IPS-18a (cell line): ENCODE measurements around the gene OR52E2.
"Not testable (repeated sequence)": the region's sequence is repeated elsewhere in the genome, so short reads cannot be mapped to it uniquely, and the experiment has no call there.

Source experiments
- H3K27ac ChIP-seq: one replicate; pipeline ENCODE4 v1.5.1; 2013; ENCODE audit warnings: low read length
- H3K27me3 ChIP-seq: one replicate; pipeline ENCODE4 v1.6.1; 2013; ENCODE audit warnings: mild to moderate bottlenecking, low read length; ENCODE audit not compliant: control insufficient read depth, insufficient read depth
- H3K36me3 ChIP-seq: one replicate; pipeline ENCODE4 v1.6.1; 2013; ENCODE audit warnings: low read depth, low read length; ENCODE audit not compliant: control insufficient read depth
- H3K4me1 ChIP-seq: one replicate; pipeline ENCODE4 v1.6.1; 2013; ENCODE audit warnings: low read depth, low read length; ENCODE audit not compliant: control insufficient read depth
- H3K4me3 ChIP-seq: one replicate; pipeline ENCODE4 v1.5.1; 2013; ENCODE audit warnings: low read length
- H3K9ac ChIP-seq: one replicate; pipeline ENCODE4 v1.6.1; 2013; ENCODE audit warnings: mild to moderate bottlenecking, low read length, moderate library complexity
- H3K9me3 ChIP-seq: one replicate; pipeline ENCODE4 v1.6.1; 2013; ENCODE audit warnings: low read depth, low read length; ENCODE audit not compliant: control insufficient read depth

OR52E2 gene

GRCh38 chr11:5065027-5065426 is 5.6 kb upstream of the OR52E2 start:
- Histone ChIP-seq H3K9me3 (no peaks in the 10 kb centered on the region), H3K36me3 (no peaks in the 10 kb centered on the region), H3K4me3 (no peak overlapping the region), H3K27me3 (no peaks in the 10 kb centered on the region), H3K9ac (no peak overlapping the region), H3K4me1 (no peaks in the 10 kb centered on the region), H3K27ac (no peak overlapping the region)

GRCh38 chr11:5058679-5059078 is 748 bp downstream of the OR52E2 start:
- not testable (repeated sequence) for H3K36me3 ChIP-seq, H3K27me3 ChIP-seq, H3K9me3 ChIP-seq, H3K4me3 ChIP-seq, H3K9ac ChIP-seq, H3K27ac ChIP-seq, H3K4me1 ChIP-seq

GRCh38 chr11:5046754-5047330 is 12.6 kb downstream of the OR52E2 start:
- Histone ChIP-seq H3K9me3 (no peaks in the 10 kb centered on the region), H3K4me3 (no peak overlapping the region), H3K4me1 (no peaks in the 10 kb centered on the region), H3K27me3 (no peaks in the 10 kb centered on the region), H3K9ac (no peak overlapping the region), H3K36me3 (no peaks in the 10 kb centered on the region), H3K27ac (no peak overlapping the region)

- Histone ChIP-seq H3K27me3 (no peaks in the 10 kb centered on the region), H3K9me3 (no peaks in the 10 kb centered on the region), H3K4me3 (no peak within 1 kb of the TSS), H3K27ac (no peak within 1 kb of the TSS), H3K9ac (no peak within 1 kb of the TSS), H3K36me3 (no peaks in the 10 kb centered on the region), H3K4me1 (no peaks in the 10 kb centered on the region)
These were observed 13.2 kb downstream of the OR52E2 start, which contains the start of gene OR52J3 for GRCh38 chr11:5046226-5046625. Gene OR52J3 (plus strand): TSS chr11:5046526. CDS start chr11:5046526, 0 bp downstream.

- Histone ChIP-seq H3K4me3 (no peak overlapping the region), H3K9ac (no peak overlapping the region), H3K4me1 (no peaks in the 10 kb centered on the region), H3K27me3 (no peaks in the 10 kb centered on the region), H3K36me3 (no peaks in the 10 kb centered on the region), H3K9me3 (no peaks in the 10 kb centered on the region), H3K27ac (no peak overlapping the region)
These were observed 16.0 kb downstream of the OR52E2 start for GRCh38 chr11:5043380-5043779.

- Histone ChIP-seq H3K4me1 (no peaks in the 10 kb centered on the region), H3K9ac (no peak overlapping the region), H3K36me3 (no peaks in the 10 kb centered on the region), H3K27ac (no peak overlapping the region), H3K4me3 (no peak overlapping the region), H3K27me3 (no peaks in the 10 kb centered on the region), H3K9me3 (no peaks in the 10 kb centered on the region)
These were observed 17.3 kb downstream of the OR52E2 start for GRCh38 chr11:5042091-5042490.

- Histone ChIP-seq H3K27me3 (no peaks in the 10 kb centered on the region), H3K9me3 (no peaks in the 10 kb centered on the region), H3K27ac (no peak overlapping the region), H3K36me3 (no peaks in the 10 kb centered on the region), H3K4me1 (no peaks in the 10 kb centered on the region), H3K9ac (no peak overlapping the region), H3K4me3 (no peak overlapping the region)
These were observed 18.6 kb downstream of the OR52E2 start for GRCh38 chr11:5040876-5041275.

- Histone ChIP-seq H3K4me3 (no peak overlapping the region), H3K9ac (no peak overlapping the region), H3K27ac (no peak overlapping the region), H3K9me3 (no peaks in the 10 kb centered on the region), H3K27me3 (no peaks in the 10 kb centered on the region), H3K4me1 (no peaks in the 10 kb centered on the region), H3K36me3 (no peaks in the 10 kb centered on the region)
These were observed 21.1 kb downstream of the OR52E2 start for GRCh38 chr11:5038341-5038740.

- Histone ChIP-seq H3K4me3 (no peak overlapping the region), H3K27ac (no peak overlapping the region), H3K27me3 (no peaks in the 10 kb centered on the region), H3K9ac (no peak overlapping the region), H3K4me1 (no peaks in the 10 kb centered on the region), H3K9me3 (no peaks in the 10 kb centered on the region), H3K36me3 (no peaks in the 10 kb centered on the region)
These were observed 21.5 kb downstream of the OR52E2 start for GRCh38 chr11:5037926-5038325.

- H3K27ac ChIP-seq: no peak overlapping the region
- H3K9me3 ChIP-seq: no peaks in the 10 kb centered on the region
- H3K4me1 ChIP-seq: no peaks in the 10 kb centered on the region
- no peak overlapping the region for H3K9ac ChIP-seq
- H3K36me3 ChIP-seq: no peaks in the 10 kb centered on the region
- H3K27me3 ChIP-seq: no peaks in the 10 kb centered on the region
- no peak overlapping the region for H3K4me3 ChIP-seq
These were observed 22.8 kb downstream of the OR52E2 start for GRCh38 chr11:5036669-5037068.

- Histone ChIP-seq H3K27ac (no peak overlapping the region), H3K36me3 (no peaks in the 10 kb centered on the region), H3K4me3 (no peak overlapping the region), H3K9me3 (no peaks in the 10 kb centered on the region), H3K27me3 (no peaks in the 10 kb centered on the region), H3K9ac (no peak overlapping the region), H3K4me1 (no peaks in the 10 kb centered on the region)
These were observed 37.4 kb downstream of the OR52E2 start for GRCh38 chr11:5021996-5022395.

GRCh38 chr11:5013012-5013411 is 46.4 kb downstream of the OR52E2 start:
- H3K4me1 ChIP-seq: no peaks in the 10 kb centered on the region
- H3K9ac ChIP-seq: no peak overlapping the region
- no peak overlapping the region for H3K27ac ChIP-seq
- no peaks in the 10 kb centered on the region for H3K27me3 ChIP-seq
- no peaks in the 10 kb centered on the region for H3K9me3 ChIP-seq
- H3K36me3 ChIP-seq: no peaks in the 10 kb centered on the region
- no peak overlapping the region for H3K4me3 ChIP-seq
